BE2C (cell line): ENCODE results near the gene FIBCD1.

Experiments used
- DNase-seq: peaks from one replicate; pipeline ENCODE4 v3.0.0-alpha.2; 2020
- H3K27me3 ChIP-seq: fragments of 250-450 bp; sonication (Bioruptor Pico); 2 replicates; pipeline ENCODE4 v1.5.1; 2020; ENCODE audit warnings: mild to moderate bottlenecking
- H3K36me3 ChIP-seq: fragments of 250-450 bp; sonication (Bioruptor Pico); 2 replicates; pipeline ENCODE4 v1.5.1; 2020; ENCODE audit warnings: mild to moderate bottlenecking
- H3K4me1 ChIP-seq: fragments of 250-450 bp; sonication (Bioruptor Pico); 2 replicates; pipeline ENCODE4 v1.5.1; 2020
- H3K4me3 ChIP-seq: 2 replicates; pipeline ENCODE4 v1.5.1; 2011; ENCODE audit warnings: low read depth, low read length
- H3K9me3 ChIP-seq: fragments of 250-450 bp; sonication (Bioruptor Pico); 2 replicates; pipeline ENCODE4 v1.5.1; 2020
- CTCF ChIP-seq: IDR thresholded peaks from 2 replicates; pipeline ENCODE4 v1.5.1; 2012; ENCODE audit warnings: mild to moderate bottlenecking, low read depth, low read length

The FIBCD1 gene

GRCh38 chr9:130864541-130864940 lies 74.5 kb downstream of the FIBCD1 start:
- Histone ChIP-seq H3K4me1 (no peaks in the 10 kb centered on the region), H3K4me3 (no peak overlapping the region), H3K27me3 (no peaks in the 10 kb centered on the region), H3K36me3 (peaks cover 40% of the 10 kb centered on the region), H3K9me3 (no peaks in the 10 kb centered on the region)
- no peak for TF ChIP-seq CTCF
- no peak for DNase-seq

GRCh38 chr9:130862747-130863146 lies 76.3 kb downstream of the FIBCD1 start:
- Histone ChIP-seq H3K4me3 (no peak overlapping the region), H3K4me1 (no peaks in the 10 kb centered on the region), H3K27me3 (no peaks in the 10 kb centered on the region), H3K9me3 (no peaks in the 10 kb centered on the region), H3K36me3 (peaks cover 48% of the 10 kb centered on the region)
- TF ChIP-seq CTCF = no peak
- DNase-seq = no peak

- no peak for TF ChIP-seq CTCF
- DNase-seq = no peak
- Histone ChIP-seq H3K9me3 (no peaks in the 10 kb centered on the region), H3K4me3 (no peak overlapping the region), H3K27me3 (no peaks in the 10 kb centered on the region), H3K4me1 (no peaks in the 10 kb centered on the region), H3K36me3 (peaks cover 48% of the 10 kb centered on the region)
Observed at GRCh38 chr9:130862217-130862616, 76.8 kb downstream of the FIBCD1 start.

- no peaks in the 10 kb centered on the region for H3K4me1 ChIP-seq
- H3K27me3 ChIP-seq = no peaks in the 10 kb centered on the region
- DNase-seq = no peak
- no peak for TF ChIP-seq CTCF
- H3K4me3 ChIP-seq = no peak overlapping the region
- H3K36me3 ChIP-seq = peaks cover 46% of the 10 kb centered on the region
- no peaks in the 10 kb centered on the region for H3K9me3 ChIP-seq
Observed at GRCh38 chr9:130861372-130862180, 77.5 kb downstream of the FIBCD1 start.

- no peaks in the 10 kb centered on the region for H3K27me3 ChIP-seq
- DNase-seq = no peak
- no peaks in the 10 kb centered on the region for H3K9me3 ChIP-seq
- no peak for TF ChIP-seq CTCF
- H3K4me1 ChIP-seq = no peaks in the 10 kb centered on the region
- peaks cover 54% of the 10 kb centered on the region for H3K36me3 ChIP-seq
- H3K4me3 ChIP-seq = no peak overlapping the region
Observed at GRCh38 chr9:130860458-130861316, 78.4 kb downstream of the FIBCD1 start.
